Activated naive CD8-positive, alpha-beta T cell treated with anti-CD3 and anti-CD28 coated beads, Interleukin-2, amount 50 U/mL, for 16 hours (primary cell): Measurements from ENCODE around the gene TBC1D19.
"Not testable (repeated sequence)": the region's sequence is repeated elsewhere in the genome, so short reads cannot be mapped to it uniquely, and the experiment has no call there.

Source experiments
- DNase-seq: peaks from one replicate; pipeline ENCODE4 v3.0.0-alpha.2; 2020; ENCODE audit warnings: low read depth, low spot score

Gene TBC1D19

GRCh38 chr4:26685250-26685649 lies 101.4 kb downstream of the TBC1D19 start:
- DNase-seq, result no peak

GRCh38 chr4:26687728-26688127 lies 103.8 kb downstream of the TBC1D19 start:
- no peak for DNase-seq

GRCh38 chr4:26690506-26690905 lies 106.6 kb downstream of the TBC1D19 start:
- DNase-seq, result no peak

GRCh38 chr4:26692014-26692726 lies 108.3 kb downstream of the TBC1D19 start:
- DNase-seq, result no peak

DNA sequence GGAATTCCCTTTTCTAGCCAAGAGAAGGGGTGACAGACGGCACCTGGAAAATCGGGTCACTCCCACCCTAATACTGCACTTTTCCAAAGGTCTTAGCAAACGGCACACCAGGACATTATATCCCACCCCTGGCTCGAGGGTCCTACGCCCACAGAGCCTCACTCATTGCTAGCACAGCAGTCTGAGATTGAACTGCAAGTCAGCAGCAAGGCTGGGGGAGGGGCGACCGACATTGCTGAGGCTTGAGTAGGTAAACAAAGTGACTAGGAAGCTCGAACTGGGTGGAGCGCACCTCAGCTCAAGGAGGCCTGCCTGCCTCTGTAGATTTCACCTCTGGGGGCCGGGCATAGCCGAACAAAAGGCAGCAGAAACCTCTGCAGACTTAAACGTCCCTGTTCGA lies 110.2 kb downstream of the TBC1D19 start:
- not testable (repeated sequence) for DNase-seq

GRCh38 chr4:26700110-26700509 lies 116.2 kb downstream of the TBC1D19 start:
- no peak for DNase-seq

GRCh38 chr4:26701095-26701494 lies 117.2 kb downstream of the TBC1D19 start:
- no peak for DNase-seq

DNA sequence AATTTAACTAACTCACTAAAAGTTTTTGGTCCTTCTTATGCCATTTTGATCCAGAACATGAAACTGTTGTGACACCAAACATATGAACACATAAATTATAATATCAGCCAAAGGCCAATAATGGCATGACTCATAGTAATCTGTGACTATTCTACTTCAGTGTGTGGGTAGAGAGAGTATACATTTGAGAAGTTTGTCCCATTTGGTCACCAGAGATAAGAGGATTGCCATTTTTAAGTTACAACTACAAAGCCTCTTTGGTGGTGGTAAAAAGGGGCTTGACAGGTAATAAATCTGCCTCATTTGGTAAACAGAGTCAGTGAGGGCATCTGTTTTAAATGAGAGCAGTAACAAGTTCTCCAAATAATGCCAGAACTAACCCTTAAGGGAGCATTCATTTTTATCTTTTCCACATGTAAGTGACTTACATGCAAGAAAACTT lies 117.9 kb downstream of the TBC1D19 start:
- DNase-seq, result no peak

DNA sequence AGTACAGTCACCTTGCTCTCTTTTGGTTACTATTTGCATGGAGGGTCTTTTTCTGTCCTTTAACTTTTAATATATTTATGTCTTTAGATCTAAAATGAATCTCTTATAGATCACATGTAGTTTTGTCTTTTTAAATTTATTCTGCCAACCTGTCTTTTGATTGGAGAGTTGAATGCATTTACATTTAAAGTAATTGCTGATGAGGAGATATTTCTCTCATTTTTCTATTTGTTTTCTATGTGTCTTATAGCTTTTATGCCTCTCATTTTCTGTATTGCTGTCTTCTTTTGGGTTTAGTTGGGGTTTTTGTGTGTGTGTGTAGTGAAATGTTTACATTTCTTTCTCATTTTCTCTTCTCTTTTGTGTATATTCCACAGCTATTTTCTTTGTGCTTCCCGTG lies 123.5 kb downstream of the TBC1D19 start:
- DNase-seq, result no peak

GRCh38 chr4:26709246-26709645 lies 125.4 kb downstream of the TBC1D19 start:
- DNase-seq, result no peak

DNA sequence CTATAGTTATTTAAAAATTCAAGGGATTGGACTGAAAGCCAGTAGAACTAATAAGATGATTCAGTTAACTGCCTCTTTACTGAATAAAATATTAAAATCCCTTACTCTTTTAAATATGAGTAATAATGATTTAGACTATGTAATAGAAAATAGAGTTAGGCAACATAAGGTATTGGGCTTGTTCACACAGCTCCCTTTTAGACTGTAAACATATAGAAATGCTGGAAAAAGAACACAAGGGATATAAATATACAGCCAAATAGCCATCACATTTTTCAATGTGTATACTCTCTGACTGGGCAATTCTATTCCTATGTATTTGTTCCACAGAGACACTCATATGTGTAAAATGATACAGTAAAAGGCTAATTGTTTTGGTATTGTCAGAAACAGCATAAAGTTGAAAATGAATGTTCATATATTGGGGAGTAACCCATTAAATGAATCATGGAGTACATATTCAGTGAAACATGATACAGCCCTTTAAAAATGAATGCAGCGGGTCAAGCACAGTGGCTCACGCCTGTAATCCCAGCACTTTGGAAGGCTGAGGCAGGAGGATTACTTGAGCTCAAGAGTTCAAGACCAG lies 129.8 kb downstream of the TBC1D19 start:
- no peak for DNase-seq

DNA sequence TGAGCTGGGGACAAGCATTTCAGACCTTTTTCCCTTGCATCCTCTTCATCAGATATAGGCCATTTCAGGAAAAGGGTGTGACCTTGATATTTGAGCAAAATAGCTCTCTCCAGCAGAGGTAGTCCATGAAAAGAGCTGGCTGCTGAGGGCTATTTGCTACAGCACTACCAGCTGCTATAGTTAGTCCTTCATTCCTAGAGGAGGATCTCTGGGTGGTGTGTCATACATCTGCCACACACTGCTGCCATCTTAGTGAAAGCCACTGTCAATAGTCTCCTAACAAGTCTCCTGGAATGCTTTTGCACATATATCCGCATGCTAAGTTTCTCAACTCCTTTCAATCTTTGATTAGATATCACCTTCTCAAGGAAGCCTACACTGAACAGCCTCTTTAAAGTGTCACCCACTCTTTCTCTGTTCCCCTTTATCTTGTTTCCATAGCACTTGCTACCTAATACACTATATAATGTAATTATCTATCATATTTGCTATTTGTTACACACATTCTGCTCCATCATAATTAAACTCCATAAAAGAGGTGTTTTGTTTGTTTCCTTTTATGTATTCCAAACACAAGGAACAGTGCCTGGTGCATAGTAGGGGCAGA lies 131.9 kb downstream of the TBC1D19 start:
- no peak for DNase-seq

DNA sequence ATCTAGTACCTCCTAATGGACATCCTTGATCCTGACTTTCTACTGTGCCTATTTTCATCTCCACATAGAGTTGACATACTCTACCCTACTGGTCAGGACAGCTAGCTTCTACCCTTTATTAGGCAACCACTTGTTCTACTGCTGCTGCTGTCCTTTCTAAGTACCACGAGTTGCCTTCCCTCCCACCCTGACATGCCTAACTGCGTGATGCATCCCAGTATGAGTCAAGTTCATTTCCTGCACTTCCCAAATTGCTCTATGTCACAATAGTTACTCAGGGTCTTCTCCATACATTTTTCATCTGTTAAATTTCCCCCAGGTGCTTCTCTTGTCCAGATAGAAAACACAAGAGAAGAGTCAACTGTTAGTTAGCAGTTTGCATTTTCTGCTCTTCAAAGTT lies 133.4 kb downstream of the TBC1D19 start:
- no peak for DNase-seq

GRCh38 chr4:26719954-26720552 lies 136.2 kb downstream of the TBC1D19 start:
- no peak for DNase-seq

DNA sequence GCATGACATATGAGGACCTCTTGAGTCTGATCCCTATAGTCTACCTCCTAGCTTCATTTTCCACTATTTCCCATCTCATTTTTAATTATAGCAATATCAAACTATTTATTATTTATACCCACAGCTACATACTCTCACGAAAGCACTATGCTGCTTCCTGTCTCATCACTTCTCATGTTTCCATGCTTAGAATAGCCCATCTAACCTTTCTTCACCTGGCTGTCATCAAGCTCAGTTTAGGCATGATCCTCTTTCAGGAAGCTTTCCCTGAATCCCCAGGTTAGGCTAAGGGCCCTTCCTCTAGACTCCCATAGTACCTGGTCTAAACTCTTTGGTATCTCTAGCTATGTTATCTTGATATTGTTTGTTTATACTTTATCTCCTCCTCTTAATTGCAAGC lies 137.8 kb downstream of the TBC1D19 start:
- DNase-seq, result no peak

DNA sequence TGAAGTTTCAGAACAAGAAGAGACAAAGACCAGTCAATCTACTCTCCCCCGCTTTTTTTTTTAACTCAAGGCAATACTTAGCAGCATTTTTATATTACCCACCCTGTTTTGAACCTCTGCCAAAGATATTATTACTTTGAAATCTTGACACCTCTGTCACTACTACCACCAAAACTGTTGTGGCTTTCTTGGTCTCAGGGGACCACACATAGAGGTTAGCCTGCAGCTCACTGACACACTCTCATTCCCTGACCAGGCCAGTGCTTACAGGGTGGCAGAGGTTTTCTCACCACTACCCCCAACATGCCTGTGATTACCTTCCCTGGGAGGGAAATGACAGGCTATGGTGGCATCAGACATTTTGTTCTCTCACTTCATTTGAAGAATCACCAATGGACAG lies 139.3 kb downstream of the TBC1D19 start:
- no peak for DNase-seq

DNA sequence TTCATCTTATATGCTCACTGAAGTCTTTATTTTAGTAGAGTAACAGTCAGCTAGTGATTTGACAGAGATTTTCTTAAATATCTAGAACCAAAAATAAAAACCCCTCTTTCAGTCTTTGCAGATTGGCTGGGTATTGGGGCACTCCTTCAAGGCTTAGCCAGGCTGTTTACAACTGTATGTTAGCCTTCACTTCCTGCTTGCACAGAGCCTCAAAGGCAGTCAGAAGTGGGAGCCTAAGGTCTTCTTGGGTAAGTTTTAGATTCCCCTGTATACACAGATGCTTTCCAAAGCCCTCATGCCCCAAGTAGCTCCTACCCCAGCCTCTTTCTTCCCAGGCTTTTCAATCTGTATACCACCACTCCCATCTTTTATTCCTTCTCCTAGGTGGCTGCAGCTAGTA lies 140.7 kb downstream of the TBC1D19 start:
- no peak for DNase-seq

DNA sequence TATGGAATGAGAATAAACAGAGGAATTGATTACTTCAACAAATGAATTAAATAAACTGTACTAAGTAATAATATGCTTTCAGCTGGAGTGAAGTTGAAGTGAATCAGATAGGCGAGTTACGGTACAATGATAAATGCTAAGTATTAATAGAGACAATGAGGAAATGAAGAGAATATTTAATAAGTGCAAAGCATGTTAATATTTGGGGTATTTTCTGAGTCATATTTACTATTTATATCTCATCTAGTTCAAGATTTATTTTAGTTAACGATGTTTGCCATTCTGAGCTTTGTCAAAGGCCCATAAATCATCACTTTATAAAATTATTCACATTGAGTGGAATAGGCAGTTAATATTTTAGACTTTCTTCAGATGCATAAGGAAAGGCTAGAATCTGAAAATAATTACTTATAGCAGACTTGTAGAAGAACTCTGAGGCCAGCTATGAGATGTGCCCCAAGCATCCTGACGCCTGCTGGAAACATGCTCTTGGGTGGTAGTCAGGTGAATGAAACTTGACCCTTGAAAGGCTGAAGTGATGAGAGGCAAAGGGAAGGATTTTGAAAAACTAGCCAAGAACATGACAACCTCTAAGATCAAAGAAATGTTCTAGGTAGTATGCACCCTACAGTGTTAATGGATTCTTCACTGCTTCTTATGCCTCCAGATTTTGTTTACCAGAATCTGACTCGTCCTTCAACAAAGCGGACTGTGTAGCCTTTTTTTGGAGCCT lies 142.9 kb downstream of the TBC1D19 start:
- no peak for DNase-seq

- DNase-seq, result no peak
These were observed 144.0 kb downstream of the TBC1D19 start for GRCh38 chr4:26727844-26728243.

GRCh38 chr4:26729027-26729426 lies 145.1 kb downstream of the TBC1D19 start:
- no peak for DNase-seq

DNA sequence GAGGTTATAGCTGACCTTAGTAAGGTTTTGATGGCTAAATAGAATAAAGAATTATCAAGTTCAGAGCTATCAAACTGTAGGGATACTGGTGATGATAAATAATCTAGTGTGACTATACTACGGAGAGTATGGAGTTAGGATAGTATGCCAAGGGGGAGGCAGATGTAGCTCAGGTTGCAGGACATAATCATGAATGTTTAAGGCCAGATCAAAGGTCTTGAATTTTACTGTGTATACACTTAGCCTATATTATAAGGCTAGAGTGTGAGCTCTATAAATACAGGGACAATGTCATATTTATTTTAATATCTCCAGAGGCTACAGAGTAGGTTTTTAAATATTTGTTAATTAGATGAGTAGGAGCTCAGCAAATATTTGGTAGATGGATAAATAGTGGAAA lies 145.7 kb downstream of the TBC1D19 start:
- no peak for DNase-seq
